Subcutaneous adipose tissue (tissue), 4 donors: ENCODE data around the gene KPNA1. TPM values are rescaled to one million over a fixed set of nuclear protein-coding genes. Genes with fewer than 3 reads are reported as not detected.

Source experiments
- CTCF ChIP-seq: fragments of 450-650 bp; IDR thresholded peaks from one replicate; pipeline ENCODE4 v1.5.1; 2016; ENCODE audit warnings: low read depth, mild to moderate bottlenecking, control low read depth, antibody characterized with exemption, moderate library complexity
- total RNA-seq, 4 donors: library from RNA; depleted of rRNA; stranded (reverse); fragments of >200 nt; gene quantifications; one replicate each; pipeline ENCODE4 v1.1.0, GENCODE V29; 2016

KPNA1 gene
- total RNA-seq, 4 donors from 2014 or later: 35.9 to 54.8 (median 42.4) TPM

DNA sequence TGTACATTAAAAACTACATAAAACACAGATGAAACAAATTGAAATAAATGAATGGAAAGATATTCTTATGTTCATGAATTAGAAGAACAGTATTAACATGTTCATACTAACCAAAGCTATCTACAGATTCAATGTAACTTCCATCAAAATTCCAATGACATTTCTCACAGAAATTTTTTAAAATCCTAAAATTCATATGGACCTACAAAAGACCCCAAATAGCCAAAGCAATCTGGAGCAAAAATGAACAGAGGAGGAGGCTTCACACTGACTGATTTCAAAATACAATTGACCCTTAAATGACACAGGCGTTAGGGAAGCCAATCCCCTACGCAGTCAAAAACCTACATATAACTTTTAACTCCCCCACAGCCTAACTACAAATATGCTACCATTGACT, 39.4 kb downstream of the KPNA1 start:
- no peak for TF ChIP-seq CTCF

- no peak for TF ChIP-seq CTCF
Measured at GRCh38 chr3:122469659-122470058, 45.1 kb downstream of the KPNA1 start.

DNA sequence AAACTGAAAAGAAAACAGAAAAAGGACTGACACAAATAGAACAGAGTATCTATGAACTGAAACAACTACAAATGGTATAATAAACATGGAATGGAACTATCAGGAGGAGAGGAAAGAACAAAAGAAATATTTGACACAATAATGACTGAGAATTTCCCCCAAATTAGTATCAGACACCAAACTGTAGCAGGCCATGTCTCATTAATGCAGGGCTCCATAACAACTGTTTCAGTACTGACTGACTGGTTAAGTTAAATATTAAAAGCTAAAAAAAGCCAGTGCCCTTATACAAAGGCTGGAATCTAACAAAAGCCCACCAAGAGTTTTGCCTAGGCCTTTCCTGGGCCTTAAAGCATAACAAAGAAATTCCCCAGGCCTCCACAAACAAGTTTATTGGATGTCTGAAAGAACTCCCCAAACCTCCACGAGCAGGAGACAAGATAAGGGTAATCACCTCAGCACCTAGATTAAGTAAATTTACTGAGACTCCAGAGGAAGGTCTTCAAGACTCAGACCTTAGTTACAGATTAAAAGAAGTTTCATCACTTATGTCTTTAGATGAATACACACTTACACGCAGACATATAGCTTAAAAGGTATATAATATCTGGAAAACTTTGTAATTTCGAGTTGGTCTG, 45.7 kb downstream of the KPNA1 start:
- TF ChIP-seq CTCF: no peak

DNA sequence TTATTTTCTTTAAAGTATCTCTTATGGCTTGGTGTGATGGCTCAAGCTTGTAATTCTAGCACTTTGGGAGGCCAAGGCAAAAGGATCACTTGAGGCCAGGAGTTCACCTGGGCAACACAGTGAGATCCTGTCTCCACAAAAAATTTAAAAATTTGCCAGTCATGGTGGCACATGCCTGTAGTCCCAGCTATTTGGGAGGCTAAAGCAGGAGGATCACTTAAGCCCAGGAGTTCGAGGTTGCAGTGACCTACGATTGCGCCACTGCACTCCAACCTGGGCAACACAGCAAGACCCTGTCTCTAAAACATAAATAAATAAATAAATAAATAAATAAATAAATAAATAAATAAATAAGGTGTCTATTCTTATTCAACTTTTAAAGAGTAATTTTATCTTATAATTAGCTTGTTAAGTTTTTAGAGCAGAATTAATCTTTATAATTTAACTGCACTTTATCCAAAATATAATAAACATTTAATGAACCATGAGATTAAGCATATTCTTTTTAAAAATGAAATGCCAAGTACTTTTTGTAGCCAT, 48.0 kb downstream of the KPNA1 start:
- no peak for TF ChIP-seq CTCF

- no peak for TF ChIP-seq CTCF
Measured at GRCh38 chr3:122464659-122465058, 50.1 kb downstream of the KPNA1 start.

- no peak for TF ChIP-seq CTCF
Measured at GRCh38 chr3:122462406-122462805, 52.3 kb downstream of the KPNA1 start.

- TF ChIP-seq CTCF: no peak
Measured at GRCh38 chr3:122461806-122462205, 52.9 kb downstream of the KPNA1 start.
